GM19099 (cell line): ENCODE measurements around the gene ABCC5.

Experiments
- POLR2A ChIP-seq: IDR thresholded peaks from 3 replicates; pipeline ENCODE4 v1.6.1; 2011; ENCODE audit warnings: low read depth; ENCODE audit not compliant: insufficient read length; ENCODE audit errors: extremely low read depth

Gene ABCC5

DNA sequence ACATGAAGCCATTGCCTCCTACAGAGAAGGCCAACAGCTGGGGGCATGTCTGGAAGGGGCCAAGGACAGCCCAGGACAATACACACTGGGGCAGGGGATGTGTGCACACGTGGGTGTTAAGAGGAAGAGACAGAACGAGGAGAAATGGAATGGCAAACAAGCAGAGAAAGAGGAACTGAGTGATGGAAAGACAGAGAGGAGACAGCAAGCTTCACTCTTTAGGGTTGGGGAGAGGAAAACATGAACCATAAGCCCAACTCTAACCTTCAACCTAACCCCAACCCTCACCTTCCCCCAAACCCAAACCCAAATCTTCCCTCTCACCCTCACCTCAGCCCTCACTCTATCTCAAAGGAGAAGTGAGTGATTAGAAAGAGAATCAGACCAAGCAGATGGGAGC, 121.1 kb downstream of the ABCC5 start:
- no peak for TF ChIP-seq POLR2A

DNA sequence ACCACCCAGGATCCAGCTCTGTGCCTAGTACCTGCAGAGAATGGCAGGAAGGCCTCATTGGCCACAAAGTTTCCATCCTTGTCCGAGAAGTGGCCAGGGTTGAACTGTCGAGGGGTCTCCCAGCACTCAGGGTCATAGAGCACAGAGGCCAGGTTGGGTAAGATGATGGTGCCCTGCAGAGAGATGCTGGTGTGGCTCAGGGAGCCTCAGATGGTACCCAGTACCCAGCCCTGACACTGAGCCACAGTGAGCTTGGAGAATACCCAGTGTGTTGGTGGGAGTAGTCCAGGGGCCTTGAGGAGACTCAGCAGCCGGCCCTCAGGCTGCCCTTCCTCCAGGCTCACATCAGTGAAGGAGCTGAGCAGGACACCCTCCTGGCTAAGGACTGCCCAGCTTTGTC, 121.5 kb downstream of the ABCC5 start:
- TF ChIP-seq POLR2A = no peak

DNA sequence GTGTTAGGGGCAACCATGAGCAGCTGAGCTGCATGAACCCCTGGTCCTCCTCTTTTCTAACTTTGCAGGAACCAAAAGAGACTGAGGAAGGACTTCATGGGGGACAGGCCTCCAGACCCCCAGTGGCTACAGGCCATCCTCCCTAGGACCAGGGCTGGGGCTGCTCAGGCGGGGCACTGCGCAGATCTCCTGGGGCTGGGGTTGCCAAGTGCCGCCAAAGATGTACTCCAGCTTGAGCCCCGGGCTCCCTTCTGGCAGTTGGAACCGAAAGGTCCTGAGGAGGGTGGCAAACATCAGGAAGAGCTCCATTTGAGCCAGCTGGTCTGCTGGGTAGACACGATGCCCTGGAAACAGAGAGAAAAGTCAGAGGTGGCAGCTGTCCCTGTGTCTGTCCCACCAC, 121.9 kb downstream of the ABCC5 start:
- TF ChIP-seq POLR2A = no peak

DNA sequence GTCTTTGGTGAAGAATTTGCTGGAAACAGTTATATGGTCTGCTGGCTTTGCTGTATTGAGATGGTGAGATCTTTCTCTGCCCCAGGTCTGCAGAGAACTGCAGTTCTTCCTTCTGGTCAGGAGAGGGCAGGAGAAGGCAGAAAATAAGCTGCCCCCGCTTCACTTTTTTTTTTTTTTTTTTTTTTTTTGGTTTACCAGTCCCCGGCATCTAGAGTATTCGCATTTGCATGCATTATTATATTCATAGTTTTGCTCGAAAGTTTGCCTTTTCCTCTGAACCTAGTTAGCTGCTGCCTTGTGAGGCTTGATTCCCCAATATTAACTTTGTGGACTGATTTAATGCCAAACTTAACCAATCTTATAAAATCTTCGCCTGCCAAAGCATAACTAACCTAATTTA, 122.4 kb downstream of the ABCC5 start:
- no peak for TF ChIP-seq POLR2A

DNA sequence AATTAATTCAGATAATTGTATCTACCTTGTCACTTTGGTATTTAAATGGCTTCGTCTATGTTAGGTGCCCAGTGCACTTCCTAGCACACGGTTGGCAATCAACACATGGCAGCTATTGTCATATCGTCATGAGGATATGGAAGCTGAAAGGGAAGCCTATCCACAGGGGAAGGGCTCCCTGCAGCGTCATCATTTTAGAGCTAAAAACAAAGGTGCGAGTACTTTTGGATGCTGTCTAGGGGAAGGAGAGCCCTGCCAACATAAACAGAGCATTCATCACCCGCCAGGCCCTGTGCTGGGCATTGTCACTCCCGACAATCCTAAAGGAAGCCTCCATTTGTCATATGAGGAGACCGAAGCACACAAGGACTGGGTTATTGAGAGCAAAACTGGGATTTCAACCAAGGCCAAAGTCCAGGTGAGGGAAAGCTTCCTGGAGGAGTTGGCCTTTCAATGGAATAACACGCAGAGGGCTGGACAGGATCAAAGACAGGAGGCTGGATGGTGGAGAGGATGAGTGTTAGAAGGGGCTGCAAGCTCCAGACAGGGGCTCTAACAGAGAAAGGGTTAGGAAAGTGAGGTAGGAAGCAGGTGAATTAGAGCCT, 125.0 kb downstream of the ABCC5 start:
- TF ChIP-seq POLR2A = no peak

DNA sequence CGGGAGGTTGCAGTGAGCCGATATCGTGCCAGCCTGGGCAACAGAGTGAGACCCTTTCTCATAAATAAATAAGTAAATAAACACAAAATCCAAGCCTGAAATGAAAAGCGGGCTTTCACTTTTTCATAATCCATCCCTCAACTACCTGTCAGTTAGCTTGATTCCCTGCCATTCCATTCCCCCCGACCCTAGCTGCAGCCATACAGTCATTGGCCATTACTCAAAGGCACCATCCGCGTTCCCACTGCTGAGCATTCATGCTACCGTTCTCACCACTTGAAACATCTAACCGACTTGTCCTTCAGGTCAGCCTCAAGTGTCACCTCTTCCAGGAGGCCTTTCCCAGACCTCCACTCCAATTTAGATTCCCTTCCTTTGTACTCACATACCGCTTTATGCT, 131.9 kb downstream of the ABCC5 start:
- TF ChIP-seq POLR2A = no peak

DNA sequence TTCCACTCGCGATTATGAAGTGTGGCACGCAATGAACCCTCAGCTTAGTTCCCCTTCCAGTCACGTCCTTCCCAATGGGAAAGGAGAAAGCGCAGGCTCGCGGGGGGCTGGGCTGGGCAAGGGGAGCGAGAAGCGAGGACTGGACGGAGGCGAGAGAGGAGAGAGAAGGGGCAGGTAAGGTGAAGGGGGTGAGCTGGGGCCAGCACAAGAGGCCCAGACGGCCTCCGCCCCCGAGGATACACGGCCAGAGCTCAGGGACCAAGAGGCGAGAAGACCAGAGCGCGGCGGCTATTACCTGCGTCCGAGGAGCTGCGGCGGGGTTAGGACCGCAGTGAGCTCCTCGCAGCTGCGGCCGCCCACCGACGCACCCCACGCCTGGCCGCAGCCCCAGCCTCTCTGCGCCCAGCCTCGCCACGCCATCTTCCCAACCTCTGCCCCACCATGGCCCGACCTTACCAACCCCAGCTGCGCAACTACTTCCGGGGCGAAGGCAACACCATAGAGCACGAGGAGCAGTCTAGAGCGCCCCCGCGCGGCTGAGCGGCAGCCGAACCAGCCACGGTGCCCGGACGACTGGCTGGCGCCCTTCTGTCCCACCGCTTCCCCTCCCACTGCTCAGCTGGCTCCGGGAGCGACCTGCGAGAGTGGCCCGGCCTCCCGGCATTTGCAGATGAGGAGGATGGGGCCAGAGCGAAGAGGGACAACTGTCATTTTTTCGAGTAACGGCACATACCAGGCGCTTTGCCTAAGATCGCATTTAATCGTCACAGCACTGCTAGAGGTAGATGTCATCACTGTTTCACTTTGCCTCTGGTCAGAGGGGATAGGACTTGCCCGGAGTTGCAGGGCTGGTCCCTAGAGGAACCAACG, 133.0 kb downstream of the ABCC5 start, which contains the start of gene PARL:
PARL (minus strand) TSS at position 454 of the 870 bp plus-strand sequence; CDS start at position 420, 34 bp downstream.
- TF ChIP-seq POLR2A = peak; percentile 93

DNA sequence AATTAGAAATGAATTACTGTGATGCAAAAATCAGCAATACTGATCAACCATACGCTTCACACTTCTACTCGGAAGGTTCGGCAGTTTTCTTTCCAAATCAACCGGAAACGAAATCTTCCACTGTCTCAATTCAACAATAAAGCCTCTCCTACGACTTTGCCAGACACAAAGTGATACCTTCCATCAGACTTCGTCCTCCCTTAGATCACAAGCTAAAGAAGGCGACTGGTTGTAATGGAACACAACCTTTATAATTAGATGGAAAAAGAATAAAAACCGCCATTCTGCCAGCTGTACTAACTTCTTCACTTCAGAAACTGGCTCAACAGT, 133.6 kb downstream of the ABCC5 start:
- no peak for TF ChIP-seq POLR2A

DNA sequence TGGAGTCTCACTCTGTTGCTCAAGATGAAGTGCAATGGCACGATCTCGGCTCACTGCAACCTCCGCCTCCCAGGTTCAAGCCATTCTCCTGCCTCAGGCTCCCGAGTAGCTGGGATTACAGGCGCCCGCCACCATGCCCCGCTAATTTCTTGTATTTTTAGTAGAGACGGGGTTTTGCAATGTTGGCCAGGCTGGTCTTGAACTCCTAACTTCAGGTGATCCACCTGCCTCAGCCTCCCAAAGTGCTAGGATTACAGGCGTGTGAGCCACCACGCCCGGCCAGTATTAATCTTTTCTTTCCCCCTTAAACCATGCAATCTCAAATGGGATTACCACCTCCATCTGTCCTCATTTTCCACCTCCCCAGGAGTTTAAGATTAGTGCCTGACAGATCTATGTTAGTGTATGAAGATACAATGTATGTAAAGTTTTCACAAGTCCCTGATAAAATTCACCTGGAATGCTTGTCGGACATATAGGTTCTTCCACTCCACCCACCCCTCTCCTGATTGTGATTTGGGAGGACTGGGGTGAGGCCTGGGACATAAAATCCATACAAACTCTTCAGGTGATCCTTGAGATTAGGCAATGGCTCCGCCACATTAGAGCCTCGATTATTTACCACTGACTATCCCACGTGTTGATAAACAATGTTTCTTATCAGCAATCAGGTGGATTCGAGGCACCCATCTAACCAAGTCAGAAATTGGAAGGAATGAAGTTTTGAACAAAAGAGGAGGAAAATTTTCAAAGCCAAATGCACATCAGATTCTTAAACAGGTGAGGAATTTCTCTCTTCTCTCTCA, 134.2 kb downstream of the ABCC5 start:
- no peak for TF ChIP-seq POLR2A

DNA sequence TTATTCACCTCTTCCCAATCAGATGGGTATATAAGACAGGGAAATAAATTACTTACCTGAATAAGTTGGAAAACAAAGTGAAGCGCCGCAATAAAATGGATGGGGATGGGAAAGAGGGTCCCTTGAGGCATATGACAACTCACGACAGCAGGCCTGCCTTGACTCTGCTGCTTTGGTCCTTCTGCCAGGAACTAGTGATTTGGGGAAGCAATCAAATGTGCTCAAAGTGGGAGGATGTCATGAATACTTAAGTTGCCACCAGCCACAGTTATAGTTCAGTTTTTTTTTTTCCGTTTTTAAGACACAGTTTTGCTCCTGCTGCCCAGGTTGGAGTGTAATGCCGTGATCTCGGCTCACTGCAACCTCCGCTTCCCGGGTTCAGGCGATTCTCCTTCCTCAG, 137.6 kb downstream of the ABCC5 start:
- TF ChIP-seq POLR2A = no peak

DNA sequence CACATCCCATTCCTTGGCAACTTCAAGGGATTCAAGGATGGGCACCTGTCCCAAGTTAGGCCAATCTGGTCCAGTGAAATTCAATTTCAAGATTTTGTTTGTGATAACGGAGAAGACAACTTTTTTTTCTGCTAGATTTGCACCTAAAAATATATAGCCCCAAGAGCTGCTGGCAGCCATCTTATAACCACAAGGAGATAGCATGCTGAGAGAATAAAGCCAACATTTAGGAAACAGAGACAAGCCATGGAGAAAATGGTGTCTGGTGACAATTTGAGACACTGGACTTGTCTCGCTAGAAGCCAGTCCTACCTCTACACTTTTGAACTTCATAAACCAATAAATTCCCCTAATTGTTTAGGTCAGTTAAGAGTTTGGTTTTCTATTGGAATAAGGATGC, 138.4 kb downstream of the ABCC5 start:
- TF ChIP-seq POLR2A = no peak

DNA sequence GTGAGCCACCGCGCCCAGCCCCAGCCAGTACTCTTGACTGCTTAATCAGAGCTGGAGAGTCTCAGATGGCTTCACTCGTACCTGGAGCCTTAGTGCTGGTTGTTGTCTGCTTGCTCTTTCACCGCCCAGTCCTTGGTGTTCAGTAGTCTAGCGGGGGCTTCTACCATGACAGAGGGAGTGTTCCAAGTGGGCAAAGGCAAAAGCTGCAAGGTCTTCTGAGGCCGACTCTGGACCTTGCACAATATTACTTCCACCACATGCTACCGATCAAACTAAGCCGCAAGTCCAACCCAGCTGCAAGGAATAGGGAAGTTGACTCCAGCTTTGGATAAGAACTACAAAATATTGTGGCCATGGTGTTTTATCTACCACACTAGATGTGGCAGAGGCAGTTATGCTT, 139.6 kb downstream of the ABCC5 start:
- TF ChIP-seq POLR2A = no peak

DNA sequence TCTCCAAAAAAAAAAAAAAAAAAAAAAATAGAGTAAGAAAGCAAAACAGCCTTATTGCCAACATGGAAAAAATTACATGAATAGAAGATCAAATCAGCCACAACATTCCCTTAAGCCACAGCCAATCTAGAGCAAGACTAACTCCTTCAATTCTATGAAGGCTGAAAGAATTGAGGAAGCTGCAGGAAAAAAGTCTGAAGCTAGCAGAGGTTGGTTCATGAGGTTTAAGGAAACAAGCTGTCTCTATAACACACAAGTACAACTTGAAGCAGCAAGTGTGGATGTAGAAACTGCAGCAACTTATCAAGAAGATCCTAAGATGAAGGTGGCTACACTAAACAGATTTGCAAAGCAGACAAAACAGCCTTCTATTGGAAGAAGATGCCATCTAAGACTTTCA, 142.3 kb downstream of the ABCC5 start:
- no peak for TF ChIP-seq POLR2A

DNA sequence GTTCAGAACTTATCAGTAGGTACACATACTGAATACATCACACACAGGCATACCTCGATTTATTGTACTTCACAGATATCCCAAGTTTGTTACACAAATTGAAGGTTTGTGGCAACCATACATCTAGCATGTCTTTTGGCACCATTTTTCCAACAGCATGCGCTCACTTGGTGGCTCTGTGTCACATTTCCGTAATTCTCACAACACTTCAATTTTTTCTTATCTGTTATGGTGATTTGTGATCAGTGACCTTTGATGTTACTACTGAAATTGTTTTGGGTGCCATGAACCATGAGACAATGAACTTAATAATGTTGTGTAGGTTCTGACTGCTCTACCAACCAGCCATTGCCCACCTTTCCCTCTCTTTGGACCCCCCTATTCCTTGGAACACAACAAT, 143.8 kb downstream of the ABCC5 start:
- TF ChIP-seq POLR2A = no peak

DNA sequence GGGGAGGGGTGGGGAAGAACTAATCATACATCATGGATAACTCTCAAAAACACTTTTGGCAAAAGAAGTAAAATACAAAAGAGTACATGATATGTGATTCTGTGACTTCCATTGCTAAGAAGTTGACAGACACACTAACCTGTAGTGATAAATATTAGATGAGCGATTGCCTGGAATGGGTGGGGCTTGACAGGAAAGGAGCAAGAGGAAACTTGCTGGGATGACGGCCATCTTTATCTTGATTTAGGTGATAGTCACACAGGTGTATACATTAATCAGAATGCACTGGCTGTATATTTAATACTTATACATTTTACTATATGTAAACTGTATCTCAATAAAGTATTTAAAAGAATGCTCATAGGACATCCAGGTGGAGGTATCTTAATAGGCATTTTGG, 146.1 kb downstream of the ABCC5 start:
- TF ChIP-seq POLR2A = no peak

DNA sequence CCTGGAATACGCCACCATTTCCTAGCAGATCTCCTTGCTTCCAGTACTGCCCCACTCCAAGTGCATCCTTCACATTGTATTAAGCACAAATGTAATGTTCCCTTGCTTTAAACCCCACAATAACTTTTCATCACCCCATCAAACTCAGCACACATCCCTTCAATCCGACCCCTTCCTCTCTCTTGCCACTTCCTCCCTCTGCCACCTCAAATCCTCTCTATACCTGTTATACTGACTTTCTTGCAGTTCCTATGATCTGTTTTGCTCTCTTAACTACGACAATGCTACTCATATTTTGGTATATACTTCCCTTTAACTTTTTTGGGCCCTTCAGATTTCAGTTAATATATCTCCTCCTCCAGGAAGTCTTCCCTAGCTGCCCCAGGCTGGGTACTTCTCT, 147.1 kb downstream of the ABCC5 start:
- no peak for TF ChIP-seq POLR2A
